Left kidney (tissue), 2 donors: ENCODE data around the gene ITPRID2. TPM values are rescaled to one million over a fixed set of nuclear protein-coding genes. Genes with fewer than 3 reads are reported as not detected.
"Not testable (repeated sequence)": the region's sequence is repeated elsewhere in the genome, so short reads cannot be mapped to it uniquely, and the experiment has no call there.

Experiments used
- DNase-seq: peaks from one replicate; pipeline ENCODE4 v3.0.0-alpha.2; 2013
- polyA plus RNA-seq: library from polyadenylated mRNA; unstranded; fragments of 120-200 nt; gene quantifications from one replicate; pipeline ENCODE4 v1.2.1, GENCODE V29; 2013; ENCODE audit not compliant: insufficient read length

The ITPRID2 gene
- polyA plus RNA-seq, 1 donor: 206 TPM

GRCh38 chr2:181958726-181959125 lies 67.2 kb downstream of the ITPRID2 start:
- no peak for DNase-seq

- no peak for DNase-seq
Measured at GRCh38 chr2:181959508-181959907, 68.0 kb downstream of the ITPRID2 start.

DNA sequence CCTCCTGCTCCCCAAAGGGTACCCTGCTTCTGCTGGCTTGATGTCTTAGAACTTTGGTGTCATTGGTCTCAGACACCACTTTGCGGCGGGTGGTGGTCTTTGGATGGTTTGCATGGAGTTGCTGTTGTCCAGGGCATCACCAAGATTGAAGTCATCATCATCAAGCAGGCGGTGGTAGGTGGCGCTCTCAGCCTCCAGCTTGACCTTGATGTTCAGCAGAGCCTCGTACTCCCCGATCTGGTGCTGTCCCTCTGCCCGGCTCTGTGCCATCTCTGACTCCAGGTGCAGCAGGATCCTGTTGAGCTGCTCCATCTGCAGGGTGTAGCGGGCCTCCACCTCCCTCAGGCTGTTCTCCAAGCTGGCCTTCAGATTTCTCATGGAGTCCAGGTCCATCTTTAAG lies 69.6 kb downstream of the ITPRID2 start:
- not testable (repeated sequence) for DNase-seq

DNA sequence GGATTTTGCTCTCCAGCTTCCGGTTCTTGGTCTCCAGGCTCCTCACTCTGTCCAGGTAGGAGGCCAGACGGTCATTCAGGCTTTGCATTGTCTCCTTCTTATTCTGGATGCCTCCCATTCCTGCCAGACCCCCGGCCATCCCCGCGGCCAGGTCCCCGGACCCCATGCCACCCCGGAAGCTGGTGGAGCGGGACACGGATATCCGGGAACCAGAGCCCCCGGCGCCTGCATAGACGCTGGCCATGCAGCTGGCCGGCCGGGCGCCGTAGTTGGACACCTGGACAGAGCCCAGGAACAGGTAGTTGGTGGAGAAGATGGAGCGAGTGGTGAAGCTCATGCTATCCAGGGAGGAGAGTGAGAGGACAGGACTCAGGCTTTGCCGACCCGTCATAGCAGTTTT lies 70.6 kb downstream of the ITPRID2 start:
- DNase-seq: no peak

- DNase-seq: no peak
Measured at GRCh38 chr2:181970160-181970794, 78.7 kb downstream of the ITPRID2 start.

DNA sequence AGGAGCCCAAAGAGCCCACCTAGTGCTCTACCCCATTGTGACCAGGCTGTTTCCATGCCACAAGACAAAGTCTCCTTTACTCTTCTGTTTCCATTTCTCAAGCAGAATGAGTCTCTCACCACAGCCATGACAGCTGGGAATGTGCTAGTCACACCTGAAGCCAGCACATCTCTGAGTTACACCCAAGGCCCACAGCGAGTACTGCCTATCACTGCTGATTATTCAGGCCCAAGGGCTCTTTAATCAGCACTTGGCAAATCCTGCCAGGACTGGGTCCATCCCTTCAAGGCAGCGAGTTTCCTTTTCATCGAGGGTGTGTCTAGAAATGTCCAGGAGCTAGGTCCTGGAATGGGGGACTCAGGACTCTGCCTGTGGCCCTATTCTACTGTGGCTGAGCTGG lies 79.5 kb downstream of the ITPRID2 start:
- no peak for DNase-seq

DNA sequence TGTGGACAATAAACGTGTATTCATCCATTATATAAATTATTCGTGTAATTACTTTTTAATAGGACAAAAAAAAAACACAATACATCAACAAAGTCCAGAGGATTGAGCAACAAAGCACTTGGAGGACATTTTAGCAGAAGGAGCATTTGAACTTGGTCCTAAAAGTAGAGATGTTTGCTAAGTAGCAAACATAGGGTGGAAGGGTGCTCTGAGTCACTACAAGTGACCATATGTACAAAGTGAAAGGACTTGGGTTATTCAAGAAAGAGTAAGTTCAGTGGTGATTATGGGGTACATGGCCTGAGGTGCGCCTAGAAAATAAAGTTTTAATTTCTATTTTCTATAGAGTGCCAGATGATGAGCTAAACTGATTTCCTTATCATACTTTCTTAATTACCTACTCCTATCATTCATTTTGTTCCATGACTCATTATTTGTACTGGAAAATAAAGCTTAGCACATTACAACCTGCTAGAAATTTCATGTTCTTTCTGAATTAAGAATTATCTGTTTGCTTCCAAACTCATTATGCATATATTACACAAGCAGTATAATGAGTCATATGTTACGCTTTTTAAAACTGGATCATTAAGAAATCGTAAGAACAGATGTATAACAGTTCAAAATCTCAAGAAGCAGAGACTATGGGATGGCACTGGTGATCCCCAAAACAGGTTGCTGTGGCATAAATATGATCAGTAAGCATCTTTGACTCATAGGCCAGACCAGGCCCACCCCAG lies 81.1 kb downstream of the ITPRID2 start:
- no peak for DNase-seq

DNA sequence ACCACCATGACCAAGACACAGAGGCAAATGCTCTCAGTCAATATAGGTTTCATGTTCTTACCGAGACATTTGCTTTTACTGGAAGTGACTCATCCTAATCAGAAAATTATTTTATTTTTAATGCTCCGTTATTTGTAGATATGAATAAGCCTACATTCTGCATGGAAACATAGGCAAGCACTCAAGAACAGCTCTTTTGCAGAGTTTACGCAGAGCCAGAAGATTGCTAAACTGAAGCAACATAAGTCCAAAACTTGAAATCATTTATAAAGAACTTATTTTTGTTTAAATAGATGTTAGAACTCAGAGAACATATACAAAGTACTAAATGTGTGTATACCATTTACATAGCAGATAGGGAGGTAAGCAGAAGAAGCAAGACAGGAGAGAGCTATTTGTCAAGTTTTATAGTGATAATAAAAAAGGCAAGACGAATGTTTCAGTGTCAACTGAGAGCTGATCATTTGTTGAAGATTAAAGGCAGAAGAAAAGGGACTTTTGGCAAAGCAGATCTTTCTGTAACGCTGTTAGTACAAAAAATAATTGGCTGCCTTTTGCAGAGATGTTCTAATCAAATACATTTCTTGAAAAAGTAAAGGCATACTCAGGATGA lies 81.7 kb downstream of the ITPRID2 start:
- DNase-seq: peak; percentile 10

- DNase-seq: no peak
Measured at GRCh38 chr2:181977661-181978350, 86.3 kb downstream of the ITPRID2 start.

GRCh38 chr2:181978351-181979150 lies 87.0 kb downstream of the ITPRID2 start:
- no peak for DNase-seq

Other genes with a start within 250 kb of the ITPRID2 start
- 20.3 TPM for gene CERKL, start 234.6 kb upstream of the ITPRID2 start, polyA plus RNA-seq
- not detected for gene NEUROD1, start 211.2 kb upstream of the ITPRID2 start, polyA plus RNA-seq
- gene PPP1R1C, start 94.1 kb downstream of the ITPRID2 start, polyA plus RNA-seq: 3.5 TPM